Activated naive CD4-positive, alpha-beta T cell treated with anti-CD3 and anti-CD28 coated beads for 36 hours (primary cell): Measurements from ENCODE around the gene KIT. TPM values are rescaled to one million over a fixed set of nuclear protein-coding genes. Genes with fewer than 3 reads are reported as not detected.

Experiments
- CTCF ChIA-PET: fragments of 350-600 bp; sonication (Branson Sonifier 250); formaldehyde crosslinking; loops from one replicate; lab custom pipeline; 2021; ENCODE audit warnings: antibody characterized with exemption; lab: Charles Lee
- DNase-seq: peaks from one replicate; pipeline ENCODE4 v3.0.0-alpha.2; 2020
- H3K27ac Mint-ChIP-seq: one replicate; pipeline ENCODE4 v1.8.0; 2021; ENCODE audit warnings: mild to moderate bottlenecking, mixed read lengths
- H3K27me3 Mint-ChIP-seq: one replicate; pipeline ENCODE4 v1.8.0; 2021; ENCODE audit warnings: low read depth, mixed read lengths
- H3K36me3 Mint-ChIP-seq: one replicate; pipeline ENCODE4 v1.8.0; 2021; ENCODE audit warnings: low read depth, mixed read lengths
- H3K4me1 Mint-ChIP-seq: one replicate; pipeline ENCODE4 v1.8.0; 2021; ENCODE audit warnings: low read depth, mixed read lengths
- H3K4me3 Mint-ChIP-seq: one replicate; pipeline ENCODE4 v1.8.0; 2021; ENCODE audit warnings: mild to moderate bottlenecking, moderate library complexity, mixed read lengths
- H3K9me3 Mint-ChIP-seq: one replicate; pipeline ENCODE4 v1.8.0; 2021; ENCODE audit warnings: mixed read lengths
- intact Hi-C: fragments of 100-400 bp; cut with micrococcal nuclease; formaldehyde crosslinking; loops from one replicate; pipeline ENCODE4 v1.15.1; 2023
- total RNA-seq, 2 experiments: library from RNA; stranded (reverse); gene quantifications; one replicate each; pipeline ENCODE4 v1.2.3, GENCODE V29; 2021

KIT gene
- total RNA-seq, 2 experiments from 2014 or later: not detected

- Mint-ChIP-seq H3K9me3 (no peaks in the 10 kb centered on the region), H3K4me1 (no peaks in the 10 kb centered on the region), H3K27ac (no peak overlapping the region), H3K4me3 (no peak overlapping the region), H3K27me3 (no peaks in the 10 kb centered on the region), H3K36me3 (no peaks in the 10 kb centered on the region)
- CTCF ChIA-PET: no interaction called here
- DNase-seq: no peak
- intact Hi-C loops: no loop called here
These were observed 13.6 kb upstream of the KIT start for GRCh38 chr4:54643958-54644751.

GRCh38 chr4:54645830-54646229 is 11.9 kb upstream of the KIT start:
- CTCF ChIA-PET: no interaction called here
- Mint-ChIP-seq H3K27me3 (peaks cover 2% of the 10 kb centered on the region), H3K9me3 (no peaks in the 10 kb centered on the region), H3K4me1 (no peaks in the 10 kb centered on the region), H3K36me3 (no peaks in the 10 kb centered on the region), H3K27ac (no peak overlapping the region), H3K4me3 (no peak overlapping the region)
- no peak for DNase-seq
- intact Hi-C loops: no loop called here

- DNase-seq: no peak
- CTCF ChIA-PET: no interaction called here
- no peaks in the 10 kb centered on the region for H3K4me1 Mint-ChIP-seq
- H3K27me3 Mint-ChIP-seq: peaks cover 2% of the 10 kb centered on the region
- no peak overlapping the region for H3K27ac Mint-ChIP-seq
- H3K36me3 Mint-ChIP-seq: no peaks in the 10 kb centered on the region
- H3K9me3 Mint-ChIP-seq: no peaks in the 10 kb centered on the region
- intact Hi-C loops: no loop called here
- H3K4me3 Mint-ChIP-seq: no peak overlapping the region
These were observed 10.7 kb upstream of the KIT start for GRCh38 chr4:54647070-54647469.

GRCh38 chr4:54651050-54651449 is 6.7 kb upstream of the KIT start:
- H3K36me3 Mint-ChIP-seq: no peaks in the 10 kb centered on the region
- peaks cover 13% of the 10 kb centered on the region for H3K27me3 Mint-ChIP-seq
- H3K27ac Mint-ChIP-seq: no peak overlapping the region
- intact Hi-C loops: loop anchor here (10.0 kb wide), 1 partner anchor 294 kb away; no protein-coding TSS in a partner anchor
- no peaks in the 10 kb centered on the region for H3K4me1 Mint-ChIP-seq
- DNase-seq: no peak
- H3K9me3 Mint-ChIP-seq: no peaks in the 10 kb centered on the region
- CTCF ChIA-PET: no interaction called here
- H3K4me3 Mint-ChIP-seq: no peak overlapping the region

- no peak overlapping the region for H3K4me3 Mint-ChIP-seq
- H3K9me3 Mint-ChIP-seq: no peaks in the 10 kb centered on the region
- no peak for DNase-seq
- peaks cover 37% of the 10 kb centered on the region for H3K27me3 Mint-ChIP-seq
- H3K27ac Mint-ChIP-seq: no peak overlapping the region
- intact Hi-C loops: loop anchor here (10.0 kb wide), 1 partner anchor 290 kb away; no protein-coding TSS in a partner anchor
- peaks cover 14% of the 10 kb centered on the region for H3K4me1 Mint-ChIP-seq
- no peaks in the 10 kb centered on the region for H3K36me3 Mint-ChIP-seq
- CTCF ChIA-PET: no interaction called here
These were observed 3.0 kb upstream of the KIT start for GRCh38 chr4:54654753-54655152.

GRCh38 chr4:54657185-54657550 is 589 bp upstream of the KIT start:
- H3K4me1 Mint-ChIP-seq: peaks cover 20% of the 10 kb centered on the region
- no peaks in the 10 kb centered on the region for H3K36me3 Mint-ChIP-seq
- H3K9me3 Mint-ChIP-seq: no peaks in the 10 kb centered on the region
- DNase-seq: no peak
- peak overlapping the region; percentile 51 for H3K4me3 Mint-ChIP-seq
- intact Hi-C loops: loop anchor here (10.0 kb wide), 1 partner anchor 288 kb away; no protein-coding TSS in a partner anchor
- CTCF ChIA-PET: interaction anchor here (0.8 to 1.0 kb wide), 2 partner anchors 9 to 32 kb away, joined by 3 read pairs; no protein-coding TSS in a partner anchor
- H3K27ac Mint-ChIP-seq: no peak overlapping the region
- peaks cover 58% of the 10 kb centered on the region for H3K27me3 Mint-ChIP-seq

- H3K27ac Mint-ChIP-seq: no peak overlapping the region
- H3K4me1 Mint-ChIP-seq: peaks cover 20% of the 10 kb centered on the region
- H3K9me3 Mint-ChIP-seq: no peaks in the 10 kb centered on the region
- DNase-seq: peak; percentile 50
- CTCF ChIA-PET: interaction anchor here (0.6 to 0.9 kb wide), 3 partner anchors 27 to 687 kb away, joined by 3 to 5 read pairs (median 4); no protein-coding TSS in a partner anchor
- H3K27me3 Mint-ChIP-seq: peaks cover 56% of the 10 kb centered on the region
- peak overlapping the region; percentile 72 for H3K4me3 Mint-ChIP-seq
- intact Hi-C loops: loop anchor here (10.0 kb wide), 1 partner anchor 286 kb away; no protein-coding TSS in a partner anchor
- no peaks in the 10 kb centered on the region for H3K36me3 Mint-ChIP-seq
These were observed 716 bp downstream of the KIT start for GRCh38 chr4:54658252-54659093.

- H3K9me3 Mint-ChIP-seq: no peaks in the 10 kb centered on the region
- DNase-seq: peak; percentile 18
- peak overlapping the region; percentile 72 for H3K4me3 Mint-ChIP-seq
- H3K27me3 Mint-ChIP-seq: peaks cover 63% of the 10 kb centered on the region
- no peaks in the 10 kb centered on the region for H3K36me3 Mint-ChIP-seq
- H3K27ac Mint-ChIP-seq: no peak overlapping the region
- CTCF ChIA-PET: interaction anchor here (0.6 kb wide), 1 partner anchor 753 kb away, joined by 3 read pairs; no protein-coding TSS in a partner anchor
- intact Hi-C loops: loop anchor here (10.0 kb wide), 1 partner anchor 285 kb away; no protein-coding TSS in a partner anchor
- peaks cover 20% of the 10 kb centered on the region for H3K4me1 Mint-ChIP-seq
These were observed 1.6 kb downstream of the KIT start for GRCh38 chr4:54659313-54659712.

GRCh38 chr4:54659749-54660535 is 2.2 kb downstream of the KIT start:
- CTCF ChIA-PET: interaction anchor here (0.6 kb wide), 1 partner anchor 753 kb away, joined by 3 read pairs; no protein-coding TSS in a partner anchor
- intact Hi-C loops: loop anchor here (10.0 kb wide), 1 partner anchor 285 kb away; no protein-coding TSS in a partner anchor
- peaks cover 62% of the 10 kb centered on the region for H3K27me3 Mint-ChIP-seq
- H3K36me3 Mint-ChIP-seq: no peaks in the 10 kb centered on the region
- DNase-seq: no peak
- no peak overlapping the region for H3K27ac Mint-ChIP-seq
- H3K9me3 Mint-ChIP-seq: no peaks in the 10 kb centered on the region
- peaks cover 20% of the 10 kb centered on the region for H3K4me1 Mint-ChIP-seq
- H3K4me3 Mint-ChIP-seq: no peak overlapping the region

GRCh38 chr4:54660591-54660990 is 2.8 kb downstream of the KIT start:
- Mint-ChIP-seq H3K4me1 (peaks cover 20% of the 10 kb centered on the region), H3K27me3 (peaks cover 64% of the 10 kb centered on the region), H3K27ac (no peak overlapping the region), H3K9me3 (no peaks in the 10 kb centered on the region), H3K36me3 (no peaks in the 10 kb centered on the region), H3K4me3 (no peak overlapping the region)
- intact Hi-C loops: no loop called here
- CTCF ChIA-PET: no interaction called here
- no peak for DNase-seq

- no peak overlapping the region for H3K27ac Mint-ChIP-seq
- peaks cover 20% of the 10 kb centered on the region for H3K4me1 Mint-ChIP-seq
- CTCF ChIA-PET: interaction anchor here (1.4 kb wide), 1 partner anchor 22 kb away, joined by 3 read pairs; no protein-coding TSS in a partner anchor
- peaks cover 67% of the 10 kb centered on the region for H3K27me3 Mint-ChIP-seq
- DNase-seq: no peak
- no peaks in the 10 kb centered on the region for H3K36me3 Mint-ChIP-seq
- H3K9me3 Mint-ChIP-seq: no peaks in the 10 kb centered on the region
- intact Hi-C loops: no loop called here
- H3K4me3 Mint-ChIP-seq: no peak overlapping the region
These were observed 3.4 kb downstream of the KIT start for GRCh38 chr4:54661169-54661568.
